HG03159 (cell line): ENCODE results near the gene PIK3AP1.

Experiments used
- ATAC-seq: cut with Tn5 transposase; IDR thresholded peaks from one replicate; pipeline ENCODE4 v1.9.1; 2021; ENCODE audit warnings: mild to moderate bottlenecking, moderate library complexity; ENCODE audit not compliant: unreplicated experiment

PIK3AP1 gene

DNA sequence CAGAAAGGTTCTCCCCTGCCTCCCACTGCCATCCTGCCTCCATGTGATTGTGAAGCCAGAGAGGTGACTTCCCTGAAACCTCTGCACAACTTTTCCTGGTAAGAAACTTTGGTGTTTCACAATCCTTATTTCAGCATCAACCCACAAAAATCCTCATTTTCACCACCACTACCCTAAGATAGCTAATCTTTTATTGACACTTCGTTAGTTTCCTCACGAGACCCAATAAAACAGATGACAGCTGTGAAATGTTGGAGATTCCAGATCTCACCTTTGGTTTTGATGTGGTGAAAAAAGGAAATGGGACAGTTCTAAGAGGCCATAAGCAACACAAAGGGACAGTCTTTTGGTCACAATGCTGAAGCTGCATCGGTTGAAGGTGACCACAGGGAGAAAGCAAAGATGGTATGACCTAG is 73.6 kb downstream of the PIK3AP1 start:
- no peak for ATAC-seq

DNA sequence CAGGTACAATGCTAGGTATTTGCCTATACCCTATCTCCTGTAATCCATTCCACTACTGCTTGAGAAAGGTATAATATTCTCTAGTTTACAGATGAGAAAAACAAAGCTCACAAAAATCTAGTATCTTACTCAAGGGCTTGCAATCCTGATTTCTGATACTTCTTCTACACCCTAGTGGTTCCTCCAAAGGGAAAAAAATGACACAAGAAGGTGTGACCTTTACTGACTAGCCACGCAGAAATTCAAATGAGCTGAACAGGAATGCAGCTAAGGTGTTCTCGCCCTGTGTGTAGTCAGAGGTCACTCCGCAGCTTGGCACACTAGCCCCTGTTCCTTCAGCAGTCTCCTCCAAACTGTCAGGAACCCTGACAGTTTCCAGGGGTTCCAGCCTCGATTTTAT is 74.0 kb downstream of the PIK3AP1 start:
- ATAC-seq: no peak

DNA sequence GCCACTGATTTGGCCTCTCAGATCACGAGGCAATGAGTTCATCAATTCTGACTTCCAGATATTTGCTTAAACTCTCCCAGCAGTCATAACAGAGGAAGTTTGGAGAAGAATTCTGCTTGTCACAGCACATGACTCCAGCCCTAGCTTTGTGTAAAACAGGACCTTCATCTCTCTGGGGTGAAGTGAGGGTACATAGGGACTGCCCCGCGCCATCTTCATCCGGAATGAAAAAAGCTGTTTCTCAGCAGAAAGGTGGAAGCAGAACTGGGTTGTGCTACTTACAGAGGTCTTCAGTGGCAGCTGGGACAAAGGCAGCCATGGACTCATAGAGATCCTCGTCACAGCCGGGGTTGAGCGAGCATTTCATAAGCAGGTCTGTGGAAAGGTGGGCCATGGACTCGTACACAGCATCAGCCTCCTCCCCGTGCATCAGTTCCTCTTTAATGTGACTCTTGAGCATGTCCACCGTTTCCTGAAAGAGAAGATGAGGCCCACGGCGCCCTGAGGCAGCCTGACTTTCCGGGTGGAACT is 75.1 kb downstream of the PIK3AP1 start:
- no peak for ATAC-seq

DNA sequence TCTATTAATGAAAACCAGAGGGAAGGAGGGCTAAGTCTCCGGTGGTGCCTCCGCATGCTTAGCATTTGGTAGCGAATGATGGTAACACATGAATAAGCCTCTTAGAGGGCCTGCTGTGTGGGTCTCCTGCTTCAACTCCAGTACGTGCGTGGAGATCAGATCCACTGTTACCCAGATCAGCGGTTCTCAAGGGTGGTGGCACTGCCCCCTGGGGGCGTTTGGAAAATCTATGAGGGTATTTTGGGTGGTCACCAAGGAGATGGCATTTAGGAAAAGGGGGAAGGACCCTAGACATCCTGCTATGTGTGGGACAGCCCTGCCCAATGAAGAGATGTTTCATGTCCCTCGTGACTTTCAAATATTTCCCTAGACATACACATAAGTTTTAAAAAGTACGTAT is 76.4 kb downstream of the PIK3AP1 start:
- ATAC-seq: no peak

DNA sequence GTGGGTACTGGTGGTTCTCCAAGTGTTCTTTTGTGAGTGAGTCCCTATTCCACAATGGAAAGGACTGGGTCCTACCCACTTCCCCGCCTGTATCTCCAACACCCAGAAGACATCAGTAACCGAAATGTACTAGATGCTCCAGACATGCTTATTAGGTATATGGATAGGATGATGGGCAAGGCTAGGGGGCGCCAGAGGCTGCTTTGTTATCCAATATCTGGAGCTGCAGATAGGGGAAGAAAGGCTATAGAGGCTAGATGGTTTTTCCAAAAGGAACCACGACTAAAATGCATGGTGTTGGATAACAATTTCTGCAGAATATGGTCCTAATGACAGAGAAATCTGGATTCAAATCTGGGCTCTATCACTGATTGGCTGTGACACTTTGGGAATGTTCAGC is 77.3 kb downstream of the PIK3AP1 start:
- ATAC-seq: no peak

DNA sequence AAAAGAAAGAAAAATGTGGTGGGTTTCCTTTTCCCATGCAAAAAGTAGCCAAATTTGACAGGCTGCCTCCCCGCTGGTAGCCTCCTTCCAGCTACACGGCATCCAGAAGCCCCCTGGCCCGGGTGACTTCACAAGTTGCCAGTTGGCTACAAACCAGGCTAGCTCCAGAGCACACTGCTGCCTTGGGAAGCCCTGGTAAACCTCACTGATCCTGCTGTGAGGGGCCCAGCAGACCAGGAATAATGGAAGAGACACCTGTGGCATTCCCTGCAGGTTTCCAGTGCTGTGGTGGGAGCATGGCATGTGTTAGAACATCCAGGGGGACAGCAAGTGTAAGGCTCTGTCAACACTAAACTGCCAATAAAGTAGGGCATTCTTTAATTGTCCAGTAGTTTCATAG is 77.8 kb downstream of the PIK3AP1 start:
- no peak for ATAC-seq

DNA sequence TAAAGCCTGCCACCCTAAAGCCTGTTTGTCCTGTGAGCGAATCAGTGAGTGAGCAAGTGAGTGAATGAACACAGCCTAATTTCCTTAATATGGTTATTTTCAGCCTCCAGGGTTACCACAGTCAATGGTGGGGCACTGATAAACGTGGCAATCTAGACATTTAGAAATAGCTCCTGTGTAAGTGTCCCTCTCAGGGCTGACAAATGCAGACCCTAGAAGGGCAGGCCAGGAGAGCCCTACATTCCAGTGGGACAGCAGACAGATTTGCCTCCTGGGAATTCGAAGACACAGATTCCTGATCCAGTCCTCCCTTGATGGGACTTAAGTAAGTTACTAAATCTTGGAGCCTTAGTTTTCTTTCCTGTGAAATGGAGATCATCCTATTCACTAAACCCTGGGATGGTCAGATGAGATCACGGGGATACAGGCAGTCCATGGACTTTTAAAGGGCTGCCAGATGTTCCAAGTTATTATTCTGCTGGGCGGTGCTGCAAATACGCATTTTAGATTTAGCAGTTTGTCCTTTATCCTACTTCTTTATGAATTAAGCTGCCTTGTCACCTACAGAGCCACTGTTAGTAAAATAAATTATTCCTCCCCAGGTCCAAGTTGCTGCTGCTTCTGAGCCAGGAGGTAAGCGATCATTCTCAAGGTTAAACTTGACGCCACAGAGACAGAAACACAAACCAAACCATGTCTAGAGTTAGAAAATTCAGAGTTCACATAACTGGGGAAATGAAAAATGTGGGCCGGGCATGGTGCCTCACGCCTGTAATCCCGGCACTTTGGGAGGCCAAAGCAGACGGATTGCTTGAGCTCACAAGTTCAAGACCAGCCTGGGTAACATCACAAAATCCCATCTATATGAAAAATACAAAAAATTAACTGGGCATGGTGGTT is 78.7 kb downstream of the PIK3AP1 start:
- ATAC-seq: no peak

DNA sequence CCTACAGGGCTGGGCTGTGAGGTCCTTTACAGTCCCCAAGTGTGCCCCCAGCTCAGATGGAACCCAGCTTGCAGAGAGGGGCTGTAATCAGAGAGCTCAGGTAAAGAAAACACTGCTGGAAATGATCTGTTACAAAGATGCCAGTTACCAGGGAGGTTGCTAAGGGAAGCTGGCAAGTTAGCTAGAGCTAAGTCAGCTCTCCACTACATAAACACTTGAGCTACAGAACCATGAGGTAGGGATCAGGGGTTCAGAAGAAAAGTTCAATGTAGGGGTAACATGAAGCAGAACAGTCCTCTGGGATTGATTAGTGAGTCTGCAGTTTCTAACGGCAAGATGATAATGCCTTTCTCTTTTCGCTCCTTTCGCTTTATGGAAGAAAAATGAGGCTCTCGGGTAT is 80.4 kb downstream of the PIK3AP1 start:
- ATAC-seq: no peak

DNA sequence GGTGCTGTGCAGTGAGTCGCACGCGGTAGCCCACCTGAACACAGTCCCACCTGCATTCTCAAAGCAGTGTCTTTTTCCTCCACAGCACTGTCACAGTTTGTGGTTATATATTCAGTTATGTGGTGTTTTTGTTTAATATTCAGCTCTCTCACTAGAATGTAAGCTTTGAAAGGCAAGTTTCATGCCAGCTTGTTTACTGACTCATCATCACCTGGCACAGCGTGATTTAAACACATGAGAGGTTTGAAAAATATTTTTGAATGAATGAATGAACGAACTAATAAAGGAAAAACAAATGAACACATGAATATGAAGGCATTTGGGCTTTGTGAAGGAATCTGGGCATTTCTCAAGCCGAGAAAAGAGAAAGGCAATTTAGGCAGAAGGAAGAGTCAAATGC is 81.6 kb downstream of the PIK3AP1 start:
- no peak for ATAC-seq

DNA sequence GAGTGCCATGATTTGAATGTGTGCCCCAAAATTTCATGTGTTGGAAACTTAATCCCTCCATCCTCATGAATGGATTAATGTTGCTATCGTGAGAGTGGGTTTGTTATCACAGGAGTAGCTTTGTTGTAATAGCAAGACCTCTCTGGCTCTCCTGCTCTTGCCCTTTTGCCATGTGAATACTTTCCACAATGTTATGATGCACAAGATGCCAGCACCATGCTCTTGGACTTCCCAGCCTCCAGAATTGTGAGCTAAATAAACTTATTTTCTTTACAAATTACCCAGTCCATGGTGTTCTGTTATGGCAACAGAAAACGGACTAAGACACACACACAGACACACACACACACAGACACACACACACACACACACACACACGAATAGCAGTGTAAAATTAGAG is 82.2 kb downstream of the PIK3AP1 start:
- ATAC-seq: no peak

DNA sequence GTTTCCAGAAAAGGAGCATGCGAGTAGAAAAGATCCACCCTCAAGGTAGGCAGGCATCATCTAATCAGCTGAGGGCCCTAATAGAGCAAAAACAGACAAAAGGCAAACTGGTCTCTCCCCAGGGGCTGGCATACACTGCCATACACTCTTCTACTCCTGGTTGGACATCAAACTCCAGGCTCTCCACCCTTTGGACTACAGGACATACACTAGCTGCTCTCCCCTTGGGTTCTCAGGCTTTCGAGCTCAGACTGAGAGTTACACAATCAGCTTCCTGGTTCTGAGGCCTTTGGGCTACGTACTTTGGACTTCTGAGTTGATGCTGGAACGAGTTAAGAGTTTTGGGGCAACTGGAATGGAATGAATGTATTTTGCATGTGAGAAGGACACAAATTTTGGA is 82.6 kb downstream of the PIK3AP1 start:
- ATAC-seq: no peak

DNA sequence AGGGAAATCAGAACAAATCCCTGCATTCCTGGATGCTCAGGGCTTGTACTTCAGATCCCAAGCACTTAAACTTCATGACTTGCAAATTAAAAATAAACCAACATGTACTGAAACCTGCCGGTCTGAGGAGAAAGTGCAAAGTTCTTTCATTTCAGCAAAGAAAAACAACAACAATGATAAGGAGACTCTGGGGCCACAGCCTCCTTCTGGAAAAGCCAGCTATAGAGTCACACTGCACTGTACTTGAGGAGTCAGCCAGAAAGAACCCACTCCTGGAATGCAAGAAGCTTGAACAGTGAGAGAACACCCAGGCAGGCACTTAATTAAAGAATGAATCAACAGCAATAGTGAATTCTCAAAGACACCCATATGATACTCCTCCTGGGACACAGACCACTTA is 83.8 kb downstream of the PIK3AP1 start:
- ATAC-seq: no peak

DNA sequence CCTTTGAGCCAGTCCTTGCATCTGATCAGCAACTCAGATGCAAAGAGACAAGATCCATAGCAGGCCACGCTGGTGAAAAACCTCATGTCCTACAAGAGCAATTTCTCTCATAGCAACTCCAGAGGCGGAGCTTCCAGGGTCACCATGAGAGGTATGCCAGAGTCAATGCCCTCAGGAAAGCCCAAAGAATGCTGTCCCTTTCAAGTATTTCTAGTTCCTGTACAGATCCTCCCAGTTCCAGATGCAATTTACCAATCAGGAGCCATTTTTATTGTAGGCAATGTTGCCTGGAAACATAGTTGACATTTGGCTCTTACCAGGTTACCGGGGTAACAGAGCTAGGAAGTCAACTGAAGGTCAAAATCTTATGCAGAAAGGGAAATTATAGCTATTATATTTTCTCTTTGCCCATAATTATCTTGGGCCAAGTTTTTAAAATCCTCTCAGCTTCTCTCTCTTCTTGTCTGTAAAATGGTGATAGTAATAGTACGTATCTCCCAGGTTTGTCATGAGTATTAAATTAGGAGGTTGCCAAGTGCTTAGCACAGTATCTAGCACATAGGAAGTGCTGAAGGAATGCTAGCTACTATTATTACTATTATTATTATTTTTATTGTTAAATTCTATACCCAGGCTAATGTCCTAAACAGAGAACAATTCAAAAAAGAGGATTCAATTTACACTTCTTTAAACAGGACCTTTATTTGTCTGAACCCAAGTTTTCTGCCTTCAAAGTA is 87.2 kb downstream of the PIK3AP1 start:
- ATAC-seq: no peak

DNA sequence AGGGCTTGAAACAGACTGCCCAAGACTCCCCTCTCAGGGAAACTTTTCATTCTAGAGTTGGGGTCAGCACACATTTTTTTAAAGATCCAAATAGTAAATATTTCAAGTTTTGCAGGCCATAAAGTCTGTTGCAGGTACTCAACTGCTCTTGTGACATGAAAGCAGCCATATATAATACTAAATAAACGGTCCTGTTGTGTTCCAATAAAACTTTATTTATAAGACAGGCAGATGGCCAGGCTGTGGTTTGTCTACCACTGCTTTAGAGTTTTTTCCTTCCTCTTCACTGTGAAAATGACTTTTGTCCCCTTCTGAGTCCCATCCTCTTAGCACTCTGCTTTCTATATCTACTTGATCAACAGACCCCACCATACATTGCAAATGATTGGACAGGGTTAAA is 93.0 kb downstream of the PIK3AP1 start:
- ATAC-seq: no peak

DNA sequence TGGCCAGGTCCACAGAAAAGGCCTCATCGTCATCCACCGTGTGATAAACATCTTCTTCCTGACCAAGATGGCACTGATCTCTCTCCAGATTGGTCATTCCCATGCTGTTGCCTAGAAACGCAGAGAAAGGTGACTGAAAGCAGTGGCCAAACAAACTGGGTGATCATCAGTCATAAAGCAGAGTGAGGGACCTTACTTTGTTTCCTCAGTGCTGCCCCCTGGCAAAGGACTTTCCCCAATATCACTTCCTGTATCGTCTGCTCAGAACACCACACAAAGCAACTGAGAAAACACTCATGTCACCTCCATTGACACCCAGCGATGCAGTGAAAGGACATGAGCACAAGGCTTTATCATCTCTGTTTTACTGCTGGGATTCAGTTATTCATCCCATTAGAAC is 93.5 kb downstream of the PIK3AP1 start:
- ATAC-seq: no peak

DNA sequence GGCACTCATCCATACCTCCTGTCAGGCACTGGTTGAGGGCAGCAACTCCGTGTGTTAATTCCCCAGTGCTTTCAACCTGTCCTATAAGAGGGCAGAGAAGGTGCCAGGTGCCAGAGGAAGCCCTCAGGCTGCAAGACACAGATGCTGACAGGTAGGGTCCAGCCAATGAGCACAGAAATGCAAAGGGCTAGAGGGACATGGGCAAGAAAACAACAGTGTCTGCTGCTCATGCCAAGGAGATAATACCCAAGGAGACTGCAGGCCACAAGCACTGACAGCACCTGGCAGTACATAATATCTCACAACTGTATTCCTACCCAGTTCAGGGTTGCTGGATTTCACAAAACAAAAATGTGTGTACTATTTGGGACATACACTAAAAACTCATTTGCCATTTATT is 95.1 kb downstream of the PIK3AP1 start:
- ATAC-seq: no peak

DNA sequence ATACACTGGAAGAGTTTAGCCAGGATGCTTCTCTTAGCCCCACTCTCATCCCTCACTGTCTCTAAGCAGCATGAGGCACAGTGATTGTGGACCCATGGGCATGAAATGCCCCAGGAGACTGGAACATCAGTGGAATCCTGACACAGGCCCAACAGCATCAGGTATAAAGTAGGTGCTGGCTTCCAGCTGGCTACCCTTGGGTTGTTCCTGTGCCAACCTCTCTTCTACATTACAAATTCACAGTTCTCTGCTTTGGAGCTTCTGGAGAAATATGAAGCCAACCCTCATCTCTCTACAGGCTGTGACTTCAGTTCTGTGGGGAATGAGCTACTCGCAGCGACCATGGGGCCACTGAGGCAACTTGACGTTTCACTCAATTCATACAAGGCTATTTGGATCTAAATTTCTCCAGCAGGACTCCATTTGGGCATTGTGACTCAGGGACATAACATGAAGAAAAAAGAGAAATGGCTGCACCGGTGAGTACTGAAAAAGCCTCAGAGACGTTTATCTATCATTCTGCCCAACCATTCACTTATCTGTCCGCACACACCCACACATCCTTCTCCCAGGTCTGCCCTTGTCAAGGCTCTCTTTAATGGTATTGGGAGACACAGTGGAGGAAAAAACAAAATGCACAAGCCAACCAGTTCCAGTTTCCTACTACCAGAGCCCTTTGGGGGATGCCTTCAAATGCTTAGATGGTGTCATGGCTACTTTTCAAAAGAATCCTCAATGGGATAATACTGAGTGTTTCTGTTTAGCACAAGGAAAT is 98.1 kb downstream of the PIK3AP1 start:
- ATAC-seq: no peak

DNA sequence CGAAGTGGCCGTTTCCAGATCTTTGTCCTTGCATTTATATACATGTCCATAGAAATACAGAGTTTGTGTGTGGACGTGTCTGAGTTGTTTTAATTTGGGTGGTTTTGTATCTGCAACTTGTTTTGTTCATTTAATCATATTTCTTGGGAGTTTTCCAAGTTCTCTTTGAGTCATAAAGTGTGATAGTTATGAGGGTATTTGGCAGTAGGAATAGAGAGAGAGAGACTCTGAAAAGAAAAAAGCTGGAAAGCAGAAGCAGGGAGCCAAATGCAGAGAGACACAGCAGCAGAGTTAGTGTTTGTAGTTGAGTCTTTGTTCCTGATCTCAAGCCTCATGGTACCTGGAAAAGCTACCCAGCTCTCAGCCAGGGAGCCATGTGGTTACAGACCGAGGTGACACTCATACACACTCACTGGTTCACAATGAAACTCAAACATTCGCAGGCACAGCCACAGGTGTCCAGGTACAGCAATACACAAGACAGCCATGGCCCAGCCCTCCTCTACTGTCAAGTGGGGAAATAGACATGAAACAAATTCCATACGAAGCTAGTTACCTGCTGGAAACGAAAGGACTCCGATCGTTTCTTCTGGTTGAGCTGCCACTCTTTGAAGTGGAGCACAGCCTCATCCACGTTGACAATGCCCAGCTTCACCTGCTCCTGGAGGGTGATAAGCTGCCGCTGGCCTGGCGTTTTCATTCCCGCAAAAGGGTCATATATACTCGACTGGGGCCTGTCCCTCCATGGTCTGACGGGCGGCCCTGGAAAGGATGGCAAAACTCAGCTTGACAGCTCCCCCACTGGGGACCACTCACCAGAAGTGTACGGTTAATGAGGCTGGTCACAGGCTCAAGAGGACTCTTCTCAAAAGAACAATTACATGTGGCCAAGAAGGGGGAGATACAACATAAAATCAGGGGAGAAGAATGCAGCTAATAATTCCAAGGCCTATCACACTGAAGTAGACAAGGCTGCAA is 100.2 kb downstream of the PIK3AP1 start:
- ATAC-seq: no peak

DNA sequence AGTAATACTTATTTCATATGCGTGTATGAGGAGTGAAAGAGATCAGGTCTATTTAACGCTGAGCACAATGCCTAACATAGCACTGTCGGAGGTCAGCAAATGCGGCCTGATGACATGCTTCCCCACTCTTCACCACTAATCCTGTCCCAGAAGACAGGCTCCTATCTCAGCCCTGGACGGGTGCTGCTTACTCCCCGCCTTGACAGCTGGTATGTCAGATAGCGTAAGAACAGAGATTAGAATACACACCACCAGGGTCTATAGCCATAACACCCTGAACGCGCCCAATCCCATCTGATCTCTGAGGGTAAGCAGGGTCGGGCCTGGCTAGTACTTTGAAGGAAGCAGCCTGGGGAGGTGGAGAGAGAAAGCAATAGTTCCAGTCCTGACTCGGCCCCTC is 101.2 kb downstream of the PIK3AP1 start:
- no peak for ATAC-seq

DNA sequence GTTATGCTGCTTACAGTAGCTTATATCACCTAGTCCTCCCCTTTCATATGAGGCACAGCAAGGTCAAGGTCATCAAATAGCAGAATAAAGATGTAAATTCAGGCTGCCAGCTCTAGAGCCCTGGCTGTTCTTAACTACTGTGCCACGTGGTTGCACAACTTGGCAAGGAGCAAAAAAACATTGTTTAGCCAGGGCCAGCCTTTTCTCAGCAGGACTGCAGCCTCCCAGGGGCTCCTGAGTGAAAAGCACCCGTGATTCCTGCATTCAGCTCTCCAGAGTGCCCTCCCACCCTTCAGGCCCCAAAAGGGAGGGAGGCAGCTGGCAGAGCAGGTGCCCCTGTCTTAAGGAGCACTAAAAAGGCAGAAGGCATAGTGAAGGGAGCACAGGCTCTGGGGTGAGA is 101.7 kb downstream of the PIK3AP1 start:
- no peak for ATAC-seq
